GM12878 (cell line): ENCODE results near the gene OXER1. TPM values are rescaled to one million over a fixed set of nuclear protein-coding genes. Genes with fewer than 3 reads are reported as not detected.

ENCODE experiments used
- CBX3 ChIP-seq: fragments of 200-600 bp; sonication (generic); IDR thresholded peaks from 2 replicates; pipeline ENCODE4 v1.6.1; 2016; ENCODE audit warnings: low read depth, borderline replicate concordance
- CHD1 ChIP-seq: IDR thresholded peaks from 2 replicates; pipeline ENCODE4 v1.6.1; 2012; ENCODE audit warnings: low read depth, low read length, improper control_type of control experiment
- CHD4 ChIP-seq: fragments of 200-600 bp; sonication (generic); IDR thresholded peaks from 2 replicates; pipeline ENCODE4 v1.6.1; 2016; ENCODE audit warnings: mild to moderate bottlenecking
- DPF2 ChIP-seq: fragments of 450-650 bp; IDR thresholded peaks from 2 replicates; pipeline ENCODE4 v1.6.1; 2017; ENCODE audit warnings: mild to moderate bottlenecking
- EP300 ChIP-seq, 2 experiments: fragments of 150-350 bp in 1 of 2; IDR thresholded peaks; 2 replicates each; pipeline ENCODE4 v1.6.1; 2011 to 2012; ENCODE audit warnings: low read depth in 2 of 2, low read length in 2 of 2, borderline replicate concordance in 1 of 2, improper control_type of control experiment in 1 of 2, inconsistent platforms in 1 of 2; ENCODE audit not compliant: control insufficient read depth in 1 of 2
- EZH2 ChIP-seq: IDR thresholded peaks from 2 replicates; pipeline ENCODE4 v1.6.1; 2012; ENCODE audit warnings: low read depth, mild to moderate bottlenecking, control low read depth, inconsistent platforms, low read length, borderline replicate concordance; ENCODE audit not compliant: control insufficient read depth
- NBN ChIP-seq: fragments of 450-650 bp; IDR thresholded peaks from 2 replicates; pipeline ENCODE4 v1.6.1; 2016
- NR2F1 ChIP-seq: fragments of 450-650 bp; conservative IDR thresholded peaks from 2 replicates; pipeline ENCODE4 v1.6.1; 2017; ENCODE audit warnings: mild to moderate bottlenecking
- PML ChIP-seq: IDR thresholded peaks from 2 replicates; pipeline ENCODE4 v1.6.1; 2012; ENCODE audit warnings: low read length, inconsistent platforms
- POU2F2 ChIP-seq: IDR thresholded peaks from 3 replicates; pipeline ENCODE4 v1.6.1; 2011; ENCODE audit warnings: low read depth, mild to moderate bottlenecking, low read length, borderline replicate concordance
- RAD51 ChIP-seq: fragments of 450-650 bp; IDR thresholded peaks from 2 replicates; pipeline ENCODE4 v1.6.1; 2016; ENCODE audit warnings: moderate library complexity, mild to moderate bottlenecking, inconsistent platforms
- RFX5 ChIP-seq: IDR thresholded peaks from 2 replicates; pipeline ENCODE4 v1.6.1; 2011; ENCODE audit warnings: low read depth, low read length, improper control_type of control experiment
- SMAD1 ChIP-seq: fragments of 450-650 bp; IDR thresholded peaks from 2 replicates; pipeline ENCODE4 v1.6.1; 2018; ENCODE audit warnings: mild to moderate bottlenecking, low read depth; ENCODE audit not compliant: partially characterized antibody
- SPI1 ChIP-seq: IDR thresholded peaks from 2 replicates; pipeline ENCODE4 v1.6.1; 2011; ENCODE audit warnings: low read depth, mild to moderate bottlenecking, low read length, moderate library complexity, borderline replicate concordance; ENCODE audit not compliant: insufficient read depth
- SRF ChIP-seq, 2 experiments: IDR thresholded peaks; 2 replicates each; pipeline ENCODE4 v1.6.1; 2011; ENCODE audit warnings: low read depth in 2 of 2, low read length in 2 of 2, mild to moderate bottlenecking in 1 of 2, moderate library complexity in 1 of 2
- TARDBP ChIP-seq: IDR thresholded peaks from 2 replicates; pipeline ENCODE4 v1.6.1; 2016; ENCODE audit warnings: borderline replicate concordance
- TCF12 ChIP-seq: IDR thresholded peaks from 2 replicates; pipeline ENCODE4 v1.6.1; 2011; ENCODE audit warnings: low read depth, mild to moderate bottlenecking, low read length
- YY1 ChIP-seq: IDR thresholded peaks from 2 replicates; pipeline ENCODE4 v1.6.1; 2011; ENCODE audit warnings: low read depth, mild to moderate bottlenecking, low read length
- ZNF207 ChIP-seq: fragments of 450-650 bp; IDR thresholded peaks from 2 replicates; pipeline ENCODE4 v1.6.1; 2014; ENCODE audit warnings: antibody characterized with exemption, mild to moderate bottlenecking, borderline replicate concordance
- ZNF217 ChIP-seq: fragments of 450-650 bp; IDR thresholded peaks from 2 replicates; pipeline ENCODE4 v1.6.1; 2017; ENCODE audit warnings: antibody characterized with exemption, mild to moderate bottlenecking
- ZNF274 ChIP-seq: IDR thresholded peaks from one replicate; pipeline ENCODE4 v1.8.0; 2011; ENCODE audit not compliant: insufficient read length, insufficient read depth
- ZZZ3 ChIP-seq: IDR thresholded peaks from 2 replicates; pipeline ENCODE4 v1.6.1; 2011; ENCODE audit warnings: low read depth; ENCODE audit not compliant: control insufficient read depth, insufficient read length
- polyA plus RNA-seq, 11 experiments: library from polyadenylated mRNA; depleted of rRNA in 4 of 11; unstranded in 6 of 11; stranded (reverse) in 5 of 11; fragments of >200 nt; fragmentation: Nextera tagmentation in 4 of 11; fragmentation: Illumina TruSeq in 1 of 11; extraction: Ambion mirVana in 4 of 11; extraction: Trizol in 1 of 11; gene quantifications; 1 replicate in 1 of 11; 2 replicates in 10 of 11; pipeline versions ENCODE4 v1.2.1 to v1.2.3, GENCODE V29; 2011 to 2016; ENCODE audit warnings: inconsistent platforms in 2 of 11, missing spikeins in 2 of 11, low read depth in 1 of 11
- total RNA-seq, 4 experiments: library from RNA; depleted of rRNA in 3 of 4; stranded (reverse); fragments of >200 nt in 3 of 4; fragmentation: Illumina TruSeq in 1 of 4; extraction: Trizol in 1 of 4; gene quantifications; 2 replicates each; pipeline versions ENCODE4 v1.2.1 to v1.2.3, GENCODE V29; 2013 to 2021
- TF ChIP-seq, protein P1 (sequence below): IDR thresholded peaks from 2 replicates; pipeline ENCODE4 v1.6.1; 2012; ENCODE audit warnings: low read depth, low read length, improper control_type of control experiment
- TF ChIP-seq, protein P2 (sequence below): fragments of 150-350 bp; IDR thresholded peaks from 2 replicates; pipeline ENCODE4 v1.6.1; 2016; ENCODE audit warnings: low read depth, low read length
- TF ChIP-seq, protein P3 (sequence below): fragments of 450-650 bp; IDR thresholded peaks from 2 replicates; pipeline ENCODE4 v1.6.1; 2018; ENCODE audit warnings: borderline replicate concordance, mild to moderate bottlenecking; ENCODE audit not compliant: partially characterized antibody

The OXER1 gene
- total and polyA plus RNA-seq, 10 of the 15 experiments (the other 5 are each of a cell fraction or from before 2014, with no cell fraction given), result 0.11 to 8.6 (median 3.3) TPM

DNA sequence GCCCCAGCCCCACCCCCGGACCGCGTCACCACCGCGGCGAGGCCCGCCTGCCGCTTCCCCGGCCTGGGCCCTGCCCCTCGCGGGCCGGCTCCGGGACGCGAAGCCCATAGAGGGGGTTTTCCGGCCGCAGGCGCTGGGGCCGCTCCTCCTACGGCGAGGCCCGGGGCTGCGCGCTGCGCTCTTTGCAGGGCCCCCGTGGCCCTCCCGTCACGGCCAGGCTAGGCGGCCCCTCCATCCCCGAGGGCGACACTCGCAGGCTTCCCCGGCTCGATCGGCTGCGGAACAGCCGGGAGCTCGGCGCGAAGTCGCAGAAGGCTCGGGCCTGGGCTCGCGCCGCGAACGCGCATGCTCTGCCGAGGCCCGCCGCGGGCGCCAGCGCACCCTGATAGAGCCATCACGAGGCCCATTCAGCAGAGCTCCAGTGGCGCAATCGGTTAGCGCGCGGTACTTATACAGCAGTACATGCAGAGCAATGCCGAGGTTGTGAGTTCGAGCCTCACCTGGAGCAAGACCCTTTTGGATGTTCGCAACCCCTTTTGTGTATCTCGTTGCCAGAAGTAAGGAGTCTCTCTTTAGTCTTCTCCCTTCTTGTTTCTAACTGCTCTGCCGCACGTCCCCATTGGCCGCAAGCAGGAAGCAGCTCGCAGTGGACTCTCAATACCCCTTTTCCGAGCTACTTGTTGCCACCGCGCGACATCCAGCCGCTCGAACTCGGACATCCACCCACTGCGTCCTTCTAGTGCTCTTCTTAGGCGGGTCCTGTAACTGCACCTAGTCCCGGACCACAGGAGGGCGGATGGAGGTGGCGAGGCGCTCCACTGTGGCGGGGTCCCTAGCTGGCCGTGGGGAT, 46.4 kb upstream of the OXER1 start (continued):
- TF ChIP-seq, protein P1, sequence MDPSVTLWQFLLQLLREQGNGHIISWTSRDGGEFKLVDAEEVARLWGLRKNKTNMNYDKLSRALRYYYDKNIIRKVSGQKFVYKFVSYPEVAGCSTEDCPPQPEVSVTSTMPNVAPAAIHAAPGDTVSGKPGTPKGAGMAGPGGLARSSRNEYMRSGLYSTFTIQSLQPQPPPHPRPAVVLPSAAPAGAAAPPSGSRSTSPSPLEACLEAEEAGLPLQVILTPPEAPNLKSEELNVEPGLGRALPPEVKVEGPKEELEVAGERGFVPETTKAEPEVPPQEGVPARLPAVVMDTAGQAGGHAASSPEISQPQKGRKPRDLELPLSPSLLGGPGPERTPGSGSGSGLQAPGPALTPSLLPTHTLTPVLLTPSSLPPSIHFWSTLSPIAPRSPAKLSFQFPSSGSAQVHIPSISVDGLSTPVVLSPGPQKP, result peak; percentile 78
- TF ChIP-seq TARDBP (peak; percentile 99), PML (peak; percentile 91), SMAD1 (no peak), ZNF274 (no peak), RFX5 (no peak), SRF (IDR thresholded peaks at IDR 0.05; ENCODE audit: low read depth in 2 of 2, low read length in 2 of 2) (peak; percentile 95 to 97), RAD51 (no peak), CHD4 (no peak), YY1 (peak; percentile 64; the same call in 1 of the 2 replicates), CHD1 (no peak), SPI1 (no peak), NBN (peak; percentile 94), DPF2 (peak; percentile 91), ZNF217 (peak; percentile 74; the same call in 1 of the 2 replicates), EZH2 (no peak), ZZZ3 (no peak), CBX3 (no peak), POU2F2 (no peak; the same call in 1 of the 3 replicates), ZNF207 (peak; percentile 99; the same call in 1 of the 2 replicates), EP300 (IDR thresholded peaks at IDR 0.05; ENCODE audit: borderline replicate concordance in 1 of 2, control insufficient read depth in 1 of 2, low read depth in 2 of 2, low read length in 2 of 2) (peak; percentile 18 to 88; a peak in 1 of 4 replicates), NR2F1 (peak; percentile 58), TCF12 (peak; percentile 3; the same call in 1 of the 2 replicates)
- TF ChIP-seq, protein P2, sequence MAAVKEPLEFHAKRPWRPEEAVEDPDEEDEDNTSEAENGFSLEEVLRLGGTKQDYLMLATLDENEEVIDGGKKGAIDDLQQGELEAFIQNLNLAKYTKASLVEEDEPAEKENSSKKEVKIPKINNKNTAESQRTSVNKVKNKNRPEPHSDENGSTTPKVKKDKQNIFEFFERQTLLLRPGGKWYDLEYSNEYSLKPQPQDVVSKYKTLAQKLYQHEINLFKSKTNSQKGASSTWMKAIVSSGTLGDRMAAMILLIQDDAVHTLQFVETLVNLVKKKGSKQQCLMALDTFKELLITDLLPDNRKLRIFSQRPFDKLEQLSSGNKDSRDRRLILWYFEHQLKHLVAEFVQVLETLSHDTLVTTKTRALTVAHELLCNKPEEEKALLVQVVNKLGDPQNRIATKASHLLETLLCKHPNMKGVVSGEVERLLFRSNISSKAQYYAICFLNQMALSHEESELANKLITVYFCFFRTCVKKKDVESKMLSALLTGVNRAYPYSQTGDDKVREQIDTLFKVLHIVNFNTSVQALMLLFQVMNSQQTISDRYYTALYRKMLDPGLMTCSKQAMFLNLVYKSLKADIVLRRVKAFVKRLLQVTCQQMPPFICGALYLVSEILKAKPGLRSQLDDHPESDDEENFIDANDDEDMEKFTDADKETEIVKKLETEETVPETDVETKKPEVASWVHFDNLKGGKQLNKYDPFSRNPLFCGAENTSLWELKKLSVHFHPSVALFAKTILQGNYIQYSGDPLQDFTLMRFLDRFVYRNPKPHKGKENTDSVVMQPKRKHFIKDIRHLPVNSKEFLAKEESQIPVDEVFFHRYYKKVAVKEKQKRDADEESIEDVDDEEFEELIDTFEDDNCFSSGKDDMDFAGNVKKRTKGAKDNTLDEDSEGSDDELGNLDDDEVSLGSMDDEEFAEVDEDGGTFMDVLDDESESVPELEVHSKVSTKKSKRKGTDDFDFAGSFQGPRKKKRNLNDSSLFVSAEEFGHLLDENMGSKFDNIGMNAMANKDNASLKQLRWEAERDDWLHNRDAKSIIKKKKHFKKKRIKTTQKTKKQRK, result no peak
- TF ChIP-seq, protein P3, sequence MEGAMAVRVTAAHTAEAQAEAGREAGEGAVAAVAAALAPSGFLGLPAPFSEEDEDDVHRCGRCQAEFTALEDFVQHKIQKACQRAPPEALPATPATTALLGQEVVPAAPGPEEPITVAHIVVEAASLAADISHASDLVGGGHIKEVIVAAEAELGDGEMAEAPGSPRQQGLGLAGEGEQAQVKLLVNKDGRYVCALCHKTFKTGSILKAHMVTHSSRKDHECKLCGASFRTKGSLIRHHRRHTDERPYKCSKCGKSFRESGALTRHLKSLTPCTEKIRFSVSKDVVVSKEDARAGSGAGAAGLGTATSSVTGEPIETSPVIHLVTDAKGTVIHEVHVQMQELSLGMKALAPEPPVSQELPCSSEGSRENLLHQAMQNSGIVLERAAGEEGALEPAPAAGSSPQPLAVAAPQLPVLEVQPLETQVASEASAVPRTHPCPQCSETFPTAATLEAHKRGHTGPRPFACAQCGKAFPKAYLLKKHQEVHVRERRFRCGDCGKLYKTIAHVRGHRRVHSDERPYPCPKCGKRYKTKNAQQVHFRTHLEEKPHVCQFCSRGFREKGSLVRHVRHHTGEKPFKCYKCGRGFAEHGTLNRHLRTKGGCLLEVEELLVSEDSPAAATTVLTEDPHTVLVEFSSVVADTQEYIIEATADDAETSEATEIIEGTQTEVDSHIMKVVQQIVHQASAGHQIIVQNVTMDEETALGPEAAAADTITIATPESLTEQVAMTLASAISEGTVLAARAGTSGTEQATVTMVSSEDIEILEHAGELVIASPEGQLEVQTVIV, result no peak
